GM23248 (cell line): ENCODE measurements around the gene DAB1. TPM values are rescaled to one million over a fixed set of nuclear protein-coding genes. Genes with fewer than 3 reads are reported as not detected.

Source experiments
- DNase-seq: peaks from one replicate; pipeline ENCODE4 v3.0.0-alpha.2; 2015
- H2AFZ ChIP-seq: fragments of 200-600 bp; sonication (generic); 2 replicates; pipeline ENCODE4 v1.6.1; 2016; ENCODE audit warnings: antibody characterized with exemption
- H3F3A ChIP-seq: fragments of 200-600 bp; sonication (generic); 2 replicates; pipeline ENCODE4 v1.6.1; 2016; ENCODE audit warnings: mild to moderate bottlenecking, antibody characterized with exemption, mixed run types; ENCODE audit not compliant: insufficient read depth
- H3K27ac ChIP-seq: fragments of 200-600 bp; sonication (generic); 2 replicates; pipeline ENCODE4 v1.5.1; 2016; ENCODE audit warnings: mild to moderate bottlenecking
- H3K27me3 ChIP-seq: fragments of 200-600 bp; sonication (generic); replicated peaks from 2 replicates; pipeline ENCODE4 v1.6.1; 2016; ENCODE audit warnings: mild to moderate bottlenecking; ENCODE audit not compliant: insufficient read depth
- H3K36me3 ChIP-seq: fragments of 200-600 bp; sonication (generic); 2 replicates; pipeline ENCODE4 v1.6.1; 2016; ENCODE audit warnings: low read depth, mild to moderate bottlenecking
- H3K4me1 ChIP-seq: fragments of 200-600 bp; sonication (generic); 2 replicates; pipeline ENCODE4 v1.6.1; 2016; ENCODE audit warnings: mild to moderate bottlenecking; ENCODE audit not compliant: insufficient read depth
- H3K4me2 ChIP-seq: fragments of 200-600 bp; sonication (generic); one replicate; pipeline ENCODE4 v1.6.1; 2016; ENCODE audit warnings: mild to moderate bottlenecking; ENCODE audit not compliant: unreplicated experiment
- H3K4me3 ChIP-seq: fragments of 200-600 bp; sonication (generic); 2 replicates; pipeline ENCODE4 v1.5.1; 2016; ENCODE audit warnings: mild to moderate bottlenecking
- H3K79me2 ChIP-seq: fragments of 200-600 bp; sonication (generic); 2 replicates; pipeline ENCODE4 v1.6.1; 2016; ENCODE audit warnings: mild to moderate bottlenecking; ENCODE audit not compliant: insufficient read depth
- H3K9ac ChIP-seq: fragments of 200-600 bp; sonication (generic); 2 replicates; pipeline ENCODE4 v1.6.1; 2016; ENCODE audit warnings: mild to moderate bottlenecking
- H3K9me2 ChIP-seq: fragments of 200-600 bp; sonication (generic); 2 replicates; pipeline ENCODE4 v1.6.1; 2016; ENCODE audit warnings: mixed run types, mild to moderate bottlenecking, moderate library complexity; ENCODE audit not compliant: insufficient read depth
- H3K9me3 ChIP-seq: fragments of 200-600 bp; sonication (generic); one replicate; pipeline ENCODE4 v1.6.1; 2017; ENCODE audit warnings: low read depth
- H4K20me1 ChIP-seq: fragments of 200-600 bp; sonication (generic); 2 replicates; pipeline ENCODE4 v1.6.0; 2016; ENCODE audit not compliant: insufficient read depth
- EZH2 ChIP-seq: fragments of 200-600 bp; sonication (generic); IDR thresholded peaks from 2 replicates; pipeline ENCODE4 v1.6.1; 2018; ENCODE audit warnings: antibody characterized with exemption, mild to moderate bottlenecking; ENCODE audit not compliant: insufficient read depth, poor library complexity, severe bottlenecking
- EZH2phosphoT487 ChIP-seq: fragments of 200-600 bp; sonication (generic); IDR thresholded peaks from 2 replicates; pipeline ENCODE4 v1.6.1; 2018; ENCODE audit warnings: antibody characterized with exemption, moderate library complexity, mild to moderate bottlenecking, low read depth; ENCODE audit not compliant: insufficient read depth
- WGBS, 2 experiments: methylation state at CpG; one replicate each; pipeline ENCODE4 v1.1.6; 2015 to 2017; ENCODE audit warnings: low lambda C conversion rate in 2 of 2, low coverage in 1 of 2; ENCODE audit errors: missing lambda C conversion rate in 2 of 2; 5-methylcytosine and 5-hydroxymethylcytosine counted together
- in situ Hi-C: fragments of 300-500 bp; cut with MboI; formaldehyde crosslinking; loops from 2 replicates; pipeline ENCODE4 v1.15.0; 2020
- polyA plus RNA-seq: library from polyadenylated mRNA; unstranded; fragments of >200 nt; fragmentation: Nextera tagmentation; extraction: Ambion mirVana; gene quantifications from 2 replicates; pipeline ENCODE4 v1.2.1, GENCODE V29; 2016
- total RNA-seq: library from RNA; depleted of rRNA; stranded (reverse); fragments of >200 nt; shearing (Covaris generic); gene quantifications from 2 replicates; pipeline ENCODE4 v1.2.3, GENCODE V29; 2014

DAB1 gene
- total and polyA plus RNA-seq, 2 experiments from 2014 or later, result 0.11 to 0.39 TPM

DNA sequence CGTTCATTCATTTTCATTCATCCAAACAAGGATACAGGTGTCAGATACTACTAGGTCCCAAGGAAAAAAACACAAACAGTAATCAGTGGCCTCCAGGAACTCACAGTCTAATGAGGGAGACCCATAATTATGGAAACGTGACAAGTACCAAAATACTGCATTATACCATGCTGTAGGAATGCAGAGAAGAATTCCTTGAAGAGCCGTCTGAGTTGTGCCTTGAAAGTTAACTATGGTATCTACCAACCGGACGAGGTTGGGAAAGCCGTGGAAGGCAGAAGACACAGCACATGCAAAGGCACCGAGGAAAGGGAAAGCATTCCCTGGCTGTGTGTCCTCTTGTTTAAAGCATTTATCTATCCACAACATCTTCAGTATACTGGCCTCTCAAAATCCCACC lies 206.0 kb downstream of the DAB1 start:
- Histone ChIP-seq H3K4me1 (no peaks in the 10 kb centered on the region), H3K4me2 (no peak overlapping the region), H3K79me2 (no peaks in the 10 kb centered on the region), H3K27me3 (no peaks in the 10 kb centered on the region), H3K9ac (no peak overlapping the region), H3K36me3 (no peaks in the 10 kb centered on the region), H2AFZ (no peak overlapping the region), H4K20me1 (no peaks in the 10 kb centered on the region), H3F3A (no peaks in the 10 kb centered on the region), H3K4me3 (no peak overlapping the region), H3K27ac (no peak overlapping the region), H3K9me2 (no peaks in the 10 kb centered on the region), H3K9me3 (no peaks in the 10 kb centered on the region)
- in situ Hi-C loops, result no loop called here
- TF ChIP-seq EZH2phosphoT487 (no peak), EZH2 (no peak)
- DNase-seq, result no peak
- WGBS, 2 experiments, result 59 to 65% methylated on average over 7 of the region's 7 CpGs

GRCh38 chr1:57214951-57215575 lies 208.8 kb downstream of the DAB1 start:
- 66 to 69% methylated on average over 5 of the region's 5 CpGs for WGBS, 2 experiments
- no peaks in the 10 kb centered on the region for H4K20me1 ChIP-seq
- no peak overlapping the region for H3K9ac ChIP-seq
- H3K27me3 ChIP-seq, result no peaks in the 10 kb centered on the region
- H2AFZ ChIP-seq, result no peak overlapping the region
- no peaks in the 10 kb centered on the region for H3K9me2 ChIP-seq
- H3K4me2 ChIP-seq, result no peak overlapping the region
- no peaks in the 10 kb centered on the region for H3K4me1 ChIP-seq
- no peaks in the 10 kb centered on the region for H3K9me3 ChIP-seq
- TF ChIP-seq EZH2, result no peak
- no peak for TF ChIP-seq EZH2phosphoT487
- no peak overlapping the region for H3K27ac ChIP-seq
- in situ Hi-C loops, result no loop called here
- H3K36me3 ChIP-seq, result no peaks in the 10 kb centered on the region
- DNase-seq, result no peak
- H3K4me3 ChIP-seq, result no peak overlapping the region
- H3F3A ChIP-seq, result no peaks in the 10 kb centered on the region
- no peaks in the 10 kb centered on the region for H3K79me2 ChIP-seq

- no peaks in the 10 kb centered on the region for H3K27me3 ChIP-seq
- H3K4me2 ChIP-seq, result no peak overlapping the region
- TF ChIP-seq EZH2, result no peak
- no peak for TF ChIP-seq EZH2phosphoT487
- no peak overlapping the region for H2AFZ ChIP-seq
- H3K79me2 ChIP-seq, result no peaks in the 10 kb centered on the region
- H3K9me3 ChIP-seq, result no peaks in the 10 kb centered on the region
- in situ Hi-C loops, result no loop called here
- H3K36me3 ChIP-seq, result no peaks in the 10 kb centered on the region
- 40 to 57% methylated on average over 2 of the region's 2 CpGs for WGBS, 2 experiments
- no peaks in the 10 kb centered on the region for H3F3A ChIP-seq
- no peaks in the 10 kb centered on the region for H4K20me1 ChIP-seq
- no peaks in the 10 kb centered on the region for H3K4me1 ChIP-seq
- H3K9ac ChIP-seq, result no peak overlapping the region
- no peak overlapping the region for H3K27ac ChIP-seq
- no peak for DNase-seq
- no peak overlapping the region for H3K4me3 ChIP-seq
- no peaks in the 10 kb centered on the region for H3K9me2 ChIP-seq
These were observed 213.0 kb downstream of the DAB1 start for GRCh38 chr1:57210881-57211280.

DNA sequence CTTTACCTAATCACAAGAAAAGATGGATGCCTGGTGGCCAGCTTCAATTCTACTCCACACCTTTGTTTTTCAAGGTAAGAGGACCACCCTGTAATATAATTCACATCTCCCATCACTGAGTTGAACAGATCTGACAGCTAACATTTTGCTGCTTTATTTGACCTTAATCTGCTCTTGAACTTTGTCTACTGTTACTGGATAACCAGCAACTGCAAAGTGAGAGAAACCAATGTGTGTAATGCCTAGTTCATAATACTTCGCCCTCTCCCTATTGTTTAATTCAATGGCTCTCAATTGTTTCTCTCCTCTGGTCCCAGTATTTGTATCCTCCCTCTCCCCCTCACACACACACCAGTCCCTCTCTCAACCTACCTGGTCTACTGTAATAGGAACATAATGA lies 214.4 kb downstream of the DAB1 start:
- H3K4me2 ChIP-seq, result no peak overlapping the region
- H3K27me3 ChIP-seq, result no peaks in the 10 kb centered on the region
- WGBS, 2 experiments, result 61 to 67% methylated on average over 1 of the region's 1 CpG
- H3K4me1 ChIP-seq, result no peaks in the 10 kb centered on the region
- no peaks in the 10 kb centered on the region for H3F3A ChIP-seq
- no peak overlapping the region for H2AFZ ChIP-seq
- H3K9ac ChIP-seq, result no peak overlapping the region
- no peaks in the 10 kb centered on the region for H4K20me1 ChIP-seq
- H3K27ac ChIP-seq, result no peak overlapping the region
- H3K79me2 ChIP-seq, result no peaks in the 10 kb centered on the region
- in situ Hi-C loops, result no loop called here
- H3K9me2 ChIP-seq, result no peaks in the 10 kb centered on the region
- no peaks in the 10 kb centered on the region for H3K36me3 ChIP-seq
- no peak for TF ChIP-seq EZH2phosphoT487
- no peak for TF ChIP-seq EZH2
- DNase-seq, result no peak
- H3K4me3 ChIP-seq, result no peak overlapping the region
- no peaks in the 10 kb centered on the region for H3K9me3 ChIP-seq
